HG03060 (cell line): ENCODE data around the gene IL9R.
"Not testable (repeated sequence)": the region's sequence is repeated elsewhere in the genome, so short reads cannot be mapped to it uniquely, and the experiment has no call there.

ENCODE experiments used
- ATAC-seq: cut with Tn5 transposase; IDR thresholded peaks from one replicate; pipeline ENCODE4 v1.9.1; 2021; ENCODE audit warnings: low read depth, moderate number of reproducible peaks; ENCODE audit not compliant: unreplicated experiment

Gene IL9R

DNA sequence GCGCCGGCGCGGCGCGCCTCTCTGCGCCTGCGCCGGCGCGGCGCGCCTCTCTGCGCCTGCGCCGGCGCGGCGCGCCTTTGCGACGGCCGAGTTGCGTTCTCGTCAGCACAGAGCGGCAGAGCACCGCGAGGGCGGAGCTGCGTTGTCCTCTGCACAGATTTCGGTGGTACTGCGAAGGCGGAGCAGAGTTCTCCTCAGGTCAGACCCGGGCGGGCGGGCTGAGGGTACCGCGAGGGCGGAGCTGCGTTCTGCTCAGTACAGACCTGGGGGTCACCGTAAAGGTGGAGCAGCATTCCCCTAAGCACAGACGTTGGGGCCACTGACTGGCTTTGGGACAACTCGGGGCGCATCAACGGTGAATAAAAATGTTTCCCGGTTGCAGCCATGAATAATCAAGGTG lies 31.8 kb downstream of the IL9R start:
- ATAC-seq: not testable (repeated sequence)

DNA sequence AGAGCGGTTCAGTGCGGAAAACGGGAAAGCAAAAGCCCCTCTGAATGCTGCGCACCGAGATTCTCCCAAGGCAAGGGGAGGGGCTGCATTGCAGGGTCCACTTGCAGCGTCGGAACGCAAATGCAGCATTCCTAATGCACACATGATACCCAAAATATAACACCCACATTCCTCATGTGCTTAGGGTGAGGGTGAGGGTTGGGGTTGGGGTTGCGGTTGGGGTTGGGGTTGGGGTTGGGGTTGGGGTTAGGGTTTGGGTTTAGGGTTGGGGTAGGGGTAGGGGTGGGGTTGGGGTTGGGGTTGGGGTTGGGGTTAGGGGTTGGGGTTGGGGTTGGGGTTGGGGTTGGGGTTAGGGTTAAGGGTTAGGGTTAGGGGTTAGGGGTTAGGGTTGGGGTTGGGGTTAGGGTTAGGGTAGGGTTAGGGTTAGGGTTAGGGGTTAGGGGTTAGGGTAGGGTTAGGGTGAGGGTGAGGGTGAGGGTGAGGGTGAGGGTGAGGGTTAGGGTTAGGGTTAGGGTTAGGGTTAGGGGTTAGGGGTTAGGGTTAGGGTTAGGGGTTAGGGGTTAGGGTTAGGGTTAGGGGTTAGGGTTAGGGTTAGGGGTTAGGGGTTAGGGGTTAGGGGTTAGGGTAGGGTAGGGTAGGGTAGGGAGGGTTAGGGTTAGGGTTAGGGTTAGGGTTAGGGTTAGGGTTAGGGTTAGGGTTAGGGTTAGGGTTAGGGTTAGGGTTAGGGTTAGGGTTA lies 32.4 kb downstream of the IL9R start:
- not testable (repeated sequence) for ATAC-seq

DNA sequence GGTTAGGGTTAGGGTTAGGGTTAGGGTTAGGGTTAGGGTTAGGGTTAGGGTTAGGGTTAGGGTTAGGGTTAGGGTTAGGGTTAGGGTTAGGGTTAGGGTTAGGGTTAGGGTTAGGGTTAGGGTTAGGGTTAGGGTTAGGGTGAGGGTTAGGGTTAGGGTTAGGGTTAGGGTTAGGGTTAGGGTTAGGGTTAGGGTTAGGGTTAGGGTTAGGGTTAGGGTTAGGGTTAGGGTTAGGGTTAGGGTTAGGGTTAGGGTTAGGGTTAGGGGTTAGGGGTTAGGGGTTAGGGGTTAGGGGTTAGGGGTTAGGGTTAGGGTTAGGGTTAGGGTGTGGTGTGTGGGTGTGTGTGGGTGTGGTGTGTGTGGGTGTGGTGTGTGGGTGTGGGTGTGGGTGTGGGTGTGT lies 33.0 kb downstream of the IL9R start:
- ATAC-seq: not testable (repeated sequence)
